AG08396 (cell line): Measurements from ENCODE around the gene E2F8.
A peak's percentile ranks its signal among the peaks of the same experiment; 100 is the strongest.
"Not testable (repeated sequence)": the region's sequence is repeated elsewhere in the genome, so short reads cannot be mapped to it uniquely, and the experiment has no call there.

Experiments used
- DNase-seq: peaks from one replicate; pipeline ENCODE4 v3.0.0; 2012; ENCODE audit warnings: low spot score, mixed read lengths

Gene E2F8, protein sequence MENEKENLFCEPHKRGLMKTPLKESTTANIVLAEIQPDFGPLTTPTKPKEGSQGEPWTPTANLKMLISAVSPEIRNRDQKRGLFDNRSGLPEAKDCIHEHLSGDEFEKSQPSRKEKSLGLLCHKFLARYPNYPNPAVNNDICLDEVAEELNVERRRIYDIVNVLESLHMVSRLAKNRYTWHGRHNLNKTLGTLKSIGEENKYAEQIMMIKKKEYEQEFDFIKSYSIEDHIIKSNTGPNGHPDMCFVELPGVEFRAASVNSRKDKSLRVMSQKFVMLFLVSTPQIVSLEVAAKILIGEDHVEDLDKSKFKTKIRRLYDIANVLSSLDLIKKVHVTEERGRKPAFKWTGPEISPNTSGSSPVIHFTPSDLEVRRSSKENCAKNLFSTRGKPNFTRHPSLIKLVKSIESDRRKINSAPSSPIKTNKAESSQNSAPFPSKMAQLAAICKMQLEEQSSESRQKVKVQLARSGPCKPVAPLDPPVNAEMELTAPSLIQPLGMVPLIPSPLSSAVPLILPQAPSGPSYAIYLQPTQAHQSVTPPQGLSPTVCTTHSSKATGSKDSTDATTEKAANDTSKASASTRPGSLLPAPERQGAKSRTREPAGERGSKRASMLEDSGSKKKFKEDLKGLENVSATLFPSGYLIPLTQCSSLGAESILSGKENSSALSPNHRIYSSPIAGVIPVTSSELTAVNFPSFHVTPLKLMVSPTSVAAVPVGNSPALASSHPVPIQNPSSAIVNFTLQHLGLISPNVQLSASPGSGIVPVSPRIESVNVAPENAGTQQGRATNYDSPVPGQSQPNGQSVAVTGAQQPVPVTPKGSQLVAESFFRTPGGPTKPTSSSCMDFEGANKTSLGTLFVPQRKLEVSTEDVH

GRCh38 chr11:19240420-19241259 is at the start of gene E2F8:
Gene E2F8 (minus strand): TSS chr11:19240945. CDS start chr11:19240121, 824 bp downstream.
- peak; percentile 99 for DNase-seq

- no peak for DNase-seq
Observed at GRCh38 chr11:19290356-19290755, 49.6 kb upstream of the E2F8 start.

DNA sequence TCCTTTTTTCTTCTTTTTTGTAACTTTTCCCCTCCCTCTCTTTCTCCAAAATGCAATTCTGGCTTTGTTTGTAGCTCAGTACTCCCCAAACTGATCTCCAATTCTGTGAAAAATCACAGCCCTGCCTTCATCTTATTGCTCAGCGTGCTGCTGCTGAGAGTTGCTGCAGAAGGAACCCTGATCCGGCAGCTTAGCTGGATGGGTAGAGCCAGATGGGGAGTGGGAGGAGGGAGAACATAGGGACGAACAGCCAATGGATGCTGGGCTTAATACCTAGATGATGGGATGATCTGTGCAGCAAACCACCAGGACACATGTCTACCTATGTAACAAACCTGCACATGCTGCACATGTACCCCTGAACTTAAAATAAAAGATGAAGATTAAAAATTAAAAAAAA is 47.5 kb upstream of the E2F8 start:
- no peak for DNase-seq

- no peak for DNase-seq
Observed at GRCh38 chr11:19286411-19286810, 45.7 kb upstream of the E2F8 start.

- DNase-seq: no peak
Observed at GRCh38 chr11:19284881-19285280, 44.1 kb upstream of the E2F8 start.

- no peak for DNase-seq
Observed at GRCh38 chr11:19283991-19284390, 43.2 kb upstream of the E2F8 start.

DNA sequence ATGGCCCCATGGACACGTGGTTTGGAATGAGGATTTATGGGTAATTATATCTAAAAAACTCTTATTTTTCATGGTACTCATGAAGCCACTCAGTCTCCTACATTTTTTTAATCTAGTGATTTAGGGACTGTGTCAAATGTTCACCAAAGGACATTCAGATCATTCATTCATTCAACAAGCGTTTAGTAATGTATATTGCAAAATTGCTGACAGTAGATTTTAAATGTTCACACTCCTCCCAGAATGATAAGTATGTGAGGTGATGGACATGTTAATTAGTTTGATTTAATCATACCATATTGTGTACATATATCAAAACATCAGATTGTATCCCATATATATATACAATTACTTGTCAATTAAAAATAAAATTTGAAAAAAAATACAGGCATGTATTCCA is 40.8 kb upstream of the E2F8 start:
- DNase-seq: no peak

GRCh38 chr11:19281041-19281440 is 40.3 kb upstream of the E2F8 start:
- no peak for DNase-seq

DNA sequence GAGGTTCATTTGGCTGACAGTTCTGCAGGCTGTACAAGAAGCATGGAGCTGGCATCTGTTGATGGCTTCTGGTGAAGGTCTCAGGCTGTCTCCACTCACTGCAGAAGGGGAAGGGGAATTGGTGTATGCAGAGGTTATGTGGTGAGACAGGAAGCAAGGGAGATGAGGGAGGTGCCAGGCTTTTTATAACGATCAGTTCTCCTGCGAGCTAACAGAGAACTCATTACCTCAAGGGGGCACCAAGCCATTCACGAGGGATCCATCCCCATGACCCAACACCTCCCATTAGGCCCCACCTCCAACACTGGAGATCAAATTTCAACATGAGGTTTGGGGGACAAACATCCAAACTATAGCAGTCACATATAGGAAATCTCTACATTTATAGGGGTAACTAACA is 38.7 kb upstream of the E2F8 start:
- no peak for DNase-seq

GRCh38 chr11:19276859-19277808 is 36.4 kb upstream of the E2F8 start:
- no peak for DNase-seq

GRCh38 chr11:19275496-19275895 is 34.8 kb upstream of the E2F8 start:
- DNase-seq: no peak

- not testable (repeated sequence) for DNase-seq
Observed at GRCh38 chr11:19273219-19273618, 32.5 kb upstream of the E2F8 start.

DNA sequence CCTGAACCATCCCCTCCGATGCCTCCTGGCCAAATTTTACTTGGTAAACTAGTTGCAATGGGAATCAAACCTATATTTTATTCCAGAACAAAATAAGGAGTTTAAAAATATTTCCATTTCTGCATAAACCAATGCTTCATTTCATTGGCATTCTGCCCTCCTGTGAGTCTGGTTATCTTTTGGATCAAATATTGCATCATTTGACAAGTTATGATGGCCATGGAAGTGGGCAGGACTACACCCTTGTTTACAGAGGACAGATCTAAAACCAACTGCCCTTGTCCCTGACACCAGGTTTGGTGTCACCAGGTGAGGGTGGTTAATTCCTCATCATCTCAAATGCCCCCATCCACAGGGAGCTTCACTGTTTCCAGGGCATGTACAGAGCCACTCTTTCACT is 28.2 kb upstream of the E2F8 start:
- no peak for DNase-seq

DNA sequence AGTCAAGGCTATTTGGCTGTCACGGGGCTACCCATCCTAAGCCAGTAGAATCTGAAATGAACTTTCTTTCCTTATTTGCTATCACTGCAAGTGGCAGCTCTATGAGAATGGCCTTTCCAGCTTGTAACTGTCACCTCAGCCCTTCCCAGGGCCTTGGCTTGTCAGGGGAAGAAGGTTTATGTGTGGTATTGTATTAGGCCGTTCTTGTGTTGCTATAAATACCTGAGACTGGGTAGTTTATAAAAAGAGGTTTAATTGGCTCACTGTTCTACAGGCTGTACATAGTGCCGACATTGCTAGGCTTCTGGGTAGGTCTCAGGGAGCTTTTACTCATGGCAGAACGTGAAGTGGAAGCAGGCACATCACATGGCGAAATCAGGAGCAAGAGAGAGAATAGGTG is 26.8 kb upstream of the E2F8 start:
- DNase-seq: no peak

DNA sequence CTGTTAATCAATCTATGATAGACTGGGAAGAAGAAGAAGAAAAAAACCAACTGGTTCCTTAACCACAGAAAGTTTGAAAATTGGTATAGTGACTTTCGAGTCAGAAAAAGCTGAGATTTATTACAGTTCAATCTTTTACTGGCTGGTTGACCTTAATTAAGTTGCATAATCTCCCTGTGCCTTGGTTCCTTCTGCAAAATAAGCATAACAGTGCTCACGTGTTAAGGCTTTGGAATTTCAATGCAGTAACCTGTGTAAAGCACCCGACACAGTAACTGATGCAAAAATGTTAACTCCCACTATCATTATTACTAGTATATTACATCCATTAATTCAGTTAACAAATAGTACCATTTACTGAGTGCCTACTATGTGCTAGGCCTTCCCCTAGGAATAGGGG is 22.6 kb upstream of the E2F8 start:
- DNase-seq: no peak

DNA sequence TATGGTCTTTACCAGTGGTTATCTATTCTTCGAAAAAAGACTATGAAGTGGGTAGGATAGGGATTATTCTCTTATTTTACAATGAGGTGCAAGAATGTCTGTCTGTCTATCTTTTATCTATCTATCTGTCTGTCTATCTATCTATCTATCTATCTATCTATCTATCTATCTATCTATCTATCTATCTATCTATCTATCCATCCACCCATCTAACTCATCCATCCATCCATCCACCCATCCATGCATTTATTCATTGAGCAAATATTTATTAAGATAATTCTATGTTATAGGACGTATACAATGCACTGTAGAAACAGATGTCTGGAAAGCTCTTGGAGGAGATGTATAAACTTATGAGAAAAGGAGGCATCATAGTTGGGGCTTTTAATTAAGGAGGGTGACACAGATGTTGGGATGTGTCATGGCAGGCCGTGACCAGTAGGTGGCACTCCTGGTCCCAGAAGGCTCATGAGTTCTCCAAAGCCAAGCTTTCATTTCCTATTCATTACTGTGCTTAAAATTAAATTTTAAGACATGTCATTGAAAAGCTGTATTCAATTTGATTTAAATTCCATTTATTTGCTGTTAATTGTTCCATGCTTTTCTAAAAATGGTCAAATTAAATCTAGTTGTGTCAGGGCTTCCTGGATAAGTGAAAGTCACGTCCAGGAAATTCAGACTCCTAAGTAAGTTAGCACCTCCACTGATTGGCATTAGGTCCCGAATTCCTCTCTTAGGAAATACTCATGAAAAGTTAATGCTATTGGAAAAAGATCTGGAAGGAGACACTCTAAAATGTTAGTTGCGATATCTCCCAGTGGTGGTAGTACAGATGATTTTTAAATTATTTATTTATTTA is 19.0 kb upstream of the E2F8 start:
- peak; percentile 61 for DNase-seq

- no peak for DNase-seq
Observed at GRCh38 chr11:19258641-19259230, 18.0 kb upstream of the E2F8 start.

- not testable (repeated sequence) for DNase-seq
Observed at GRCh38 chr11:19254441-19254840, 13.7 kb upstream of the E2F8 start.

DNA sequence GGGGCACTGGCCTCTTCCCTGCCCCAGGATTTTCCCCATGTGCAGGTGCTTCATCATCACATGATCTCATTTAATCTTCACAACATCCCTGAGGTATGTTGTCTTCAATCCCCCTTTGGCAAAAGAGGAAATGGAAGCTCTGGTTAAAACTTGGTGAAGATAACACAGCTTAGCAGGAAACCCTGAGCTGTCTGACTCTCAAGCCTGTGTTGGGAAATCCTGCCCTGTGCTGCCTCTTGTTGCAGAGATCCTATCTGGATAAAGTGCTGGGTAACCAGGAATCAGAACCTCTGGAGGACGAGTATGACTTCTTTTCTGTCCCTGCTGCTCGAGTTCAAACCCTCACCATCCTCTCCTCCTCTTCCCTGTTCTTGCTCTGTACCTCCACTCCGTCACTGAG is 13.1 kb upstream of the E2F8 start:
- DNase-seq: no peak
